Neural cell (in vitro differentiated cells): Measurements from ENCODE around the gene LHFPL2. TPM values are rescaled to one million over a fixed set of nuclear protein-coding genes. Genes with fewer than 3 reads are reported as not detected.

Source experiments
- H2AFZ ChIP-seq: fragments of 200-600, 300-800 bp; sonication (generic), shearing (Covaris generic); 2 replicates; pipeline ENCODE4 v1.6.0; 2014; ENCODE audit warnings: low read depth, mild to moderate bottlenecking, antibody characterized with exemption, low read length, moderate library complexity
- H3F3A ChIP-seq: fragments of 200-600 bp; shearing (Covaris generic); 2 replicates; pipeline ENCODE4 v1.6.1; 2016; ENCODE audit warnings: mild to moderate bottlenecking, moderate library complexity, mixed read lengths, antibody characterized with exemption, low read length; ENCODE audit not compliant: insufficient read depth, poor library complexity, severe bottlenecking
- H3K27ac ChIP-seq: fragments of 200-600, 300-800 bp; sonication (generic), shearing (Covaris generic); 2 replicates; pipeline ENCODE4 v1.5.1; 2014; ENCODE audit warnings: mild to moderate bottlenecking, low read length, moderate library complexity
- H3K27me3 ChIP-seq: fragments of 300-800, 200-600 bp; sonication (generic), shearing (Covaris generic); 2 replicates; pipeline ENCODE4 v1.6.0; 2014; ENCODE audit warnings: mild to moderate bottlenecking, low read depth, low read length, moderate library complexity; ENCODE audit not compliant: insufficient read depth
- H3K36me3 ChIP-seq: fragments of 300-800, 200-600 bp; sonication (generic), shearing (Covaris generic); 2 replicates; pipeline ENCODE4 v1.5.1; 2014; ENCODE audit warnings: mild to moderate bottlenecking, antibody characterized with exemption, low read length, moderate library complexity; ENCODE audit not compliant: insufficient read depth
- H3K4me2 ChIP-seq: fragments of 300-800, 200-600 bp; sonication (generic), shearing (Covaris generic); 2 replicates; pipeline ENCODE4 v1.6.0; 2014; ENCODE audit warnings: mild to moderate bottlenecking, low read length
- H3K4me3 ChIP-seq: fragments of 300-800, 200-600 bp; sonication (generic), shearing (Covaris generic); 2 replicates; pipeline ENCODE4 v1.5.1; 2014; ENCODE audit warnings: mild to moderate bottlenecking, low read length, moderate library complexity
- H3K79me2 ChIP-seq: fragments of 200-600 bp; shearing (Covaris generic); replicated peaks from 2 replicates; pipeline ENCODE4 v1.6.0; 2014; ENCODE audit warnings: mild to moderate bottlenecking, low read length, moderate library complexity; ENCODE audit not compliant: insufficient read depth
- H3K9ac ChIP-seq: fragments of 300-800, 200-600 bp; sonication (generic), shearing (Covaris generic); 2 replicates; pipeline ENCODE4 v1.6.1; 2016; ENCODE audit warnings: mild to moderate bottlenecking, low read length, mixed read lengths
- H3K9me2 ChIP-seq: fragments of 200-600 bp; shearing (Covaris generic); 2 replicates; pipeline ENCODE4 v1.6.1; 2016; ENCODE audit warnings: mild to moderate bottlenecking, low read length, mixed read lengths; ENCODE audit not compliant: insufficient read depth
- H3K9me3 ChIP-seq: fragments of 200-600, 300-800 bp; sonication (generic), shearing (Covaris generic); 2 replicates; pipeline ENCODE4 v1.6.1; 2016; ENCODE audit warnings: mild to moderate bottlenecking, mixed run types, low read length, moderate library complexity, mixed read lengths
- H4K20me1 ChIP-seq: fragments of 200-600 bp; shearing (Covaris generic); 2 replicates; pipeline ENCODE4 v1.6.1; 2016; ENCODE audit warnings: mild to moderate bottlenecking, mixed run types; ENCODE audit not compliant: insufficient read depth
- EP300 ChIP-seq: fragments of 450-650 bp; conservative IDR thresholded peaks from 2 replicates; pipeline ENCODE4 v1.6.1; 2014; ENCODE audit warnings: antibody characterized with exemption, mild to moderate bottlenecking, moderate library complexity; ENCODE audit not compliant: poor library complexity, severe bottlenecking
- EZH2 ChIP-seq: fragments of 200-600, 300-800 bp; shearing (Covaris generic), sonication (generic); IDR thresholded peaks from 2 replicates; pipeline ENCODE4 v1.6.1; 2014; ENCODE audit warnings: antibody characterized with exemption, low read length, borderline replicate concordance, mild to moderate bottlenecking; ENCODE audit not compliant: insufficient read depth, poor library complexity, severe bottlenecking
- MXI1 ChIP-seq: fragments of 450-650 bp; conservative IDR thresholded peaks from 2 replicates; pipeline ENCODE4 v1.6.1; 2014; ENCODE audit warnings: antibody characterized with exemption, mild to moderate bottlenecking; ENCODE audit not compliant: poor library complexity, severe bottlenecking
- POLR2AphosphoS5 ChIP-seq: IDR thresholded peaks from 2 replicates; pipeline ENCODE4 v1.6.1; 2012
- RAD21 ChIP-seq: fragments of 450-650 bp; conservative IDR thresholded peaks from 2 replicates; pipeline ENCODE4 v1.6.1; 2014; ENCODE audit warnings: antibody characterized with exemption, mild to moderate bottlenecking, moderate library complexity
- SMC3 ChIP-seq: fragments of 450-650 bp; conservative IDR thresholded peaks from 2 replicates; pipeline ENCODE4 v1.6.1; 2014; ENCODE audit warnings: antibody characterized with exemption, mild to moderate bottlenecking, moderate library complexity; ENCODE audit not compliant: poor library complexity
- TAF1 ChIP-seq: IDR thresholded peaks from 2 replicates; pipeline ENCODE4 v1.6.1; 2012; ENCODE audit warnings: low read depth
- polyA plus RNA-seq: library from polyadenylated mRNA; depleted of rRNA; stranded (reverse); fragments of >200 nt; gene quantifications from 2 replicates; pipeline ENCODE4 v1.2.3, GENCODE V29; 2014
- TF ChIP-seq, protein P1 (sequence below): IDR thresholded peaks from 2 replicates; pipeline ENCODE4 v1.6.1; 2012; ENCODE audit warnings: borderline replicate concordance
- TF ChIP-seq, protein P2 (sequence below): fragments of 450-650 bp; IDR thresholded peaks from 2 replicates; pipeline ENCODE4 v1.5.1; 2014; ENCODE audit warnings: antibody characterized with exemption, mild to moderate bottlenecking, moderate library complexity; ENCODE audit not compliant: poor library complexity, severe bottlenecking

Gene LHFPL2
- polyA plus RNA-seq, 1 donor from 2014 or later, result 1.6 TPM

DNA sequence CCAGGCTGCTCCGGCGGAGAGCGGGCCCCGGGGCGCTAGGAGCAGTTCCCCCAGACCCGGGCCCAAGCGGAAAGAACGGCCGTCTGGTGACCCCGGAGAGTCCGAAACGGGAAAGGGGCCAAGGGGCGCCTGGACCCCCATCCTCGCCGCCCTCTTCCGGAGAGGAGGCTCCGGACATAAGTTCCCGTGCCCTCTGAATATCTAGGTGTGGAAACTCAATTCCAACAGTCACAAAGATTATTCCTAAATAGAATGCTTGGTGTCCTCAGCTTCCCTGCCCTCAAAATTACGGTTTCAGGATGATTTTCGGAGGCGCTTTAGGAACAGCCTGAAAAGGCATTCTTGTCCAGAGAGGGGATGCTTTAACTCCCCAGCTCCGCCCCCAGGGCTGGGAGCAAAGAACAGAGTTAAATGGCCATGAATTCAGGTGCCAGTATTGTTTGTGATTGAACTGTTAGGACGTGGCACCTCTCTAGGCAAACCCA lies 681 bp upstream of the LHFPL2 start:
- Histone ChIP-seq H3K36me3 (no peaks in the 10 kb centered on the region), H3K4me2 (no peak overlapping the region), H3K27ac (no peak overlapping the region), H3F3A (peaks cover 12% of the 10 kb centered on the region), H4K20me1 (no peaks in the 10 kb centered on the region), H3K9ac (peak overlapping the region; percentile 62), H3K4me3 (peak overlapping the region; percentile 69), H3K9me2 (no peaks in the 10 kb centered on the region), H3K79me2 (peaks cover 9% of the 10 kb centered on the region), H3K27me3 (peaks cover 17% of the 10 kb centered on the region), H3K9me3 (no peaks in the 10 kb centered on the region), H2AFZ (peak overlapping the region; percentile 25)
- TF ChIP-seq MXI1 (no peak), TAF1 (no peak), RAD21 (no peak), POLR2AphosphoS5 (no peak), SMC3 (no peak), EP300 (no peak), EZH2 (no peak)
- TF ChIP-seq, protein P1, sequence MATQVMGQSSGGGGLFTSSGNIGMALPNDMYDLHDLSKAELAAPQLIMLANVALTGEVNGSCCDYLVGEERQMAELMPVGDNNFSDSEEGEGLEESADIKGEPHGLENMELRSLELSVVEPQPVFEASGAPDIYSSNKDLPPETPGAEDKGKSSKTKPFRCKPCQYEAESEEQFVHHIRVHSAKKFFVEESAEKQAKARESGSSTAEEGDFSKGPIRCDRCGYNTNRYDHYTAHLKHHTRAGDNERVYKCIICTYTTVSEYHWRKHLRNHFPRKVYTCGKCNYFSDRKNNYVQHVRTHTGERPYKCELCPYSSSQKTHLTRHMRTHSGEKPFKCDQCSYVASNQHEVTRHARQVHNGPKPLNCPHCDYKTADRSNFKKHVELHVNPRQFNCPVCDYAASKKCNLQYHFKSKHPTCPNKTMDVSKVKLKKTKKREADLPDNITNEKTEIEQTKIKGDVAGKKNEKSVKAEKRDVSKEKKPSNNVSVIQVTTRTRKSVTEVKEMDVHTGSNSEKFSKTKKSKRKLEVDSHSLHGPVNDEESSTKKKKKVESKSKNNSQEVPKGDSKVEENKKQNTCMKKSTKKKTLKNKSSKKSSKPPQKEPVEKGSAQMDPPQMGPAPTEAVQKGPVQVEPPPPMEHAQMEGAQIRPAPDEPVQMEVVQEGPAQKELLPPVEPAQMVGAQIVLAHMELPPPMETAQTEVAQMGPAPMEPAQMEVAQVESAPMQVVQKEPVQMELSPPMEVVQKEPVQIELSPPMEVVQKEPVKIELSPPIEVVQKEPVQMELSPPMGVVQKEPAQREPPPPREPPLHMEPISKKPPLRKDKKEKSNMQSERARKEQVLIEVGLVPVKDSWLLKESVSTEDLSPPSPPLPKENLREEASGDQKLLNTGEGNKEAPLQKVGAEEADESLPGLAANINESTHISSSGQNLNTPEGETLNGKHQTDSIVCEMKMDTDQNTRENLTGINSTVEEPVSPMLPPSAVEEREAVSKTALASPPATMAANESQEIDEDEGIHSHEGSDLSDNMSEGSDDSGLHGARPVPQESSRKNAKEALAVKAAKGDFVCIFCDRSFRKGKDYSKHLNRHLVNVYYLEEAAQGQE, result no peak
- TF ChIP-seq, protein P2, sequence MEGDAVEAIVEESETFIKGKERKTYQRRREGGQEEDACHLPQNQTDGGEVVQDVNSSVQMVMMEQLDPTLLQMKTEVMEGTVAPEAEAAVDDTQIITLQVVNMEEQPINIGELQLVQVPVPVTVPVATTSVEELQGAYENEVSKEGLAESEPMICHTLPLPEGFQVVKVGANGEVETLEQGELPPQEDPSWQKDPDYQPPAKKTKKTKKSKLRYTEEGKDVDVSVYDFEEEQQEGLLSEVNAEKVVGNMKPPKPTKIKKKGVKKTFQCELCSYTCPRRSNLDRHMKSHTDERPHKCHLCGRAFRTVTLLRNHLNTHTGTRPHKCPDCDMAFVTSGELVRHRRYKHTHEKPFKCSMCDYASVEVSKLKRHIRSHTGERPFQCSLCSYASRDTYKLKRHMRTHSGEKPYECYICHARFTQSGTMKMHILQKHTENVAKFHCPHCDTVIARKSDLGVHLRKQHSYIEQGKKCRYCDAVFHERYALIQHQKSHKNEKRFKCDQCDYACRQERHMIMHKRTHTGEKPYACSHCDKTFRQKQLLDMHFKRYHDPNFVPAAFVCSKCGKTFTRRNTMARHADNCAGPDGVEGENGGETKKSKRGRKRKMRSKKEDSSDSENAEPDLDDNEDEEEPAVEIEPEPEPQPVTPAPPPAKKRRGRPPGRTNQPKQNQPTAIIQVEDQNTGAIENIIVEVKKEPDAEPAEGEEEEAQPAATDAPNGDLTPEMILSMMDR, result no peak

DNA sequence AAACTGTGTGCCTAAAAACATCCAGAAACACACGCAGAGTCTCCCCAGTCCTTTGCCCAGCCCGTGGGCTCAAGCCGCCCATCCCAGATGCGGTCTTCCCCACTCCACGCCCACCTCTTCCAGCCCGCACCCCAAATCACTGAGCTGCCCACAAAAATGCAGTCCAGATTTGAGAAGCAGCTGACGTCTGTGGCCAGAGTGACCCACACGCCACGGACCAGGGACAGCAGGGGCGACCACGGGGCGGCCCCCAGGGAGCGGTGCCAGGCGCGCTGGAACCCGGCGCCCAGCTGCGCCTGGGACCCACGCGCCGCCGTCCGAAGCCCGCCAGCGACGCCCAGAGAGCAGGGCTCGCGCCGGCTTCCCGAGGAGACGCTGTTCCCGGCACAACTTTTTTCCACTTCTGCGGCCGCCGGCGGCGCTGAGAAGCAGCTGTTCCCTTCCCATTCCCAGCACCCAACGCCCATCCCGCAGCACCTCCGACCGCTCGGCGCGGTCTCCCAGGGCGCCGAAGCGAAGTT lies 674 bp downstream of the LHFPL2 start:
- TF ChIP-seq RAD21, result peak; percentile 44
- no peak for TF ChIP-seq SMC3
- H2AFZ ChIP-seq, result no peak overlapping the region
- H3K27ac ChIP-seq, result no peak overlapping the region
- H4K20me1 ChIP-seq, result no peaks in the 10 kb centered on the region
- H3K27me3 ChIP-seq, result peaks cover 17% of the 10 kb centered on the region
- peaks cover 9% of the 10 kb centered on the region for H3K79me2 ChIP-seq
- H3K9me2 ChIP-seq, result no peaks in the 10 kb centered on the region
- peak overlapping the region; percentile 56 for H3K4me2 ChIP-seq
- H3K4me3 ChIP-seq, result peak overlapping the region; percentile 69
- H3F3A ChIP-seq, result peaks cover 12% of the 10 kb centered on the region
- H3K36me3 ChIP-seq, result no peaks in the 10 kb centered on the region
- no peaks in the 10 kb centered on the region for H3K9me3 ChIP-seq
- H3K9ac ChIP-seq, result peak overlapping the region; percentile 62
